ENCODE results near the gene SLC25A18. TPM values are rescaled to one million over a fixed set of nuclear protein-coding genes. Genes with fewer than 3 reads are reported as not detected.

Gene SLC25A18
- total RNA-seq, 1 experiment from 2014 or later: 0.45 TPM

DNA sequence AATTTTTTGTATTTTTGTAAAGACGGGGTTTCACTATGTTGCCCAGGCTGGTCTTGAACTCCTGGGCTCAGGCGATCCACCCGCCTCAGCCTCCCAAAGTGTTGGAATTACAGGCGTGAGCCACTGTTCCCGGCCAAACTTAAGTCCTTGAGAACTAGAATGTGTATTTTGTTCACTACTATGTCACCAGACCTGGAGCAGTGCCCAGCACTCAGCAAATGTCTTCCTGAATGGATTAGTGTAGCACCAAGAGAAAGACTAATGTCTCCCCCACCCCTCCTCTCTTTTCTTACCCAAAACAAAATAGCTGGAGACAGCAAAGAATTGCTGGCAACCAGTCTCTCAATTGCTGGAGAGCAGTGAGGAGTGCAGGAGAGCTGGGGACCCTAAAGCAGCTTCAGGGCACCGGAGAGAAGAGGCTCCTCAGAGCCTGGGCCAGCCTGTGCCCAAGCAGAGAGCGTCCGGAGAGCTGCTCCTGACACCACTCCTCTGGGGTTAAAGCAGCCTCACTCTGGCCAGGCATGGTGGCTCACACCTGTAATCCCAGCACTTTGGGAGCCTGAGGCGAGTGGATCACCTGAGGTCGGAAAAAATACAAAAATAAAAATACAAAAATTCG lies 14.9 kb downstream of the SLC25A18 start:
- TF ChIP-seq EZH2 (IDR thresholded peaks at IDR 0.05; ENCODE audit: borderline replicate concordance, low read depth, low read length, poor library complexity, severe bottlenecking): no peak
- TF ChIP-seq, protein P1, sequence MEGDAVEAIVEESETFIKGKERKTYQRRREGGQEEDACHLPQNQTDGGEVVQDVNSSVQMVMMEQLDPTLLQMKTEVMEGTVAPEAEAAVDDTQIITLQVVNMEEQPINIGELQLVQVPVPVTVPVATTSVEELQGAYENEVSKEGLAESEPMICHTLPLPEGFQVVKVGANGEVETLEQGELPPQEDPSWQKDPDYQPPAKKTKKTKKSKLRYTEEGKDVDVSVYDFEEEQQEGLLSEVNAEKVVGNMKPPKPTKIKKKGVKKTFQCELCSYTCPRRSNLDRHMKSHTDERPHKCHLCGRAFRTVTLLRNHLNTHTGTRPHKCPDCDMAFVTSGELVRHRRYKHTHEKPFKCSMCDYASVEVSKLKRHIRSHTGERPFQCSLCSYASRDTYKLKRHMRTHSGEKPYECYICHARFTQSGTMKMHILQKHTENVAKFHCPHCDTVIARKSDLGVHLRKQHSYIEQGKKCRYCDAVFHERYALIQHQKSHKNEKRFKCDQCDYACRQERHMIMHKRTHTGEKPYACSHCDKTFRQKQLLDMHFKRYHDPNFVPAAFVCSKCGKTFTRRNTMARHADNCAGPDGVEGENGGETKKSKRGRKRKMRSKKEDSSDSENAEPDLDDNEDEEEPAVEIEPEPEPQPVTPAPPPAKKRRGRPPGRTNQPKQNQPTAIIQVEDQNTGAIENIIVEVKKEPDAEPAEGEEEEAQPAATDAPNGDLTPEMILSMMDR (conservative IDR thresholded peaks at IDR 0.05; ENCODE audit: low read depth, low read length): no peak
- Histone ChIP-seq H3K27ac (ENCODE audit: low read depth, low read length, poor library complexity, severe bottlenecking) (peak overlapping the region; percentile 72), H3K27me3 (replicated peaks; ENCODE audit: insufficient read depth, low read depth, low read length, poor library complexity) (no peaks in the 10 kb centered on the region), H3K4me1 (ENCODE audit: insufficient read depth, low read length, poor library complexity, severe bottlenecking) (peaks cover 28% of the 10 kb centered on the region), H3K9me3 (ENCODE audit: low read depth, low read length, poor library complexity, severe bottlenecking) (no peaks in the 10 kb centered on the region), H3K36me3 (ENCODE audit: insufficient read depth, low read length, poor library complexity, severe bottlenecking) (no peaks in the 10 kb centered on the region), H3K4me3 (ENCODE audit: low read depth, low read length, poor library complexity, severe bottlenecking) (no peak overlapping the region)
- peak; percentile 97 for DNase-seq (ENCODE audit: low spot score)
- ChIA-PET CTCF (no interaction called here), POLR2A (ENCODE audit: low non-redundant PET) (interaction anchor here (0.6 kb wide), 2 partner anchors 220 to 321 kb away, joined by 4 to 5 read pairs; no protein-coding TSS in a partner anchor)
- intact Hi-C loops (cut with micrococcal nuclease; ENCODE audit: unreplicated experiment): loop anchor here (5.0 to 10.0 kb wide), 2 partner anchors 67 to 129 kb away; no protein-coding TSS in a partner anchor
- no TSS peak for BruUV-seq (replicated peaks)

DNA sequence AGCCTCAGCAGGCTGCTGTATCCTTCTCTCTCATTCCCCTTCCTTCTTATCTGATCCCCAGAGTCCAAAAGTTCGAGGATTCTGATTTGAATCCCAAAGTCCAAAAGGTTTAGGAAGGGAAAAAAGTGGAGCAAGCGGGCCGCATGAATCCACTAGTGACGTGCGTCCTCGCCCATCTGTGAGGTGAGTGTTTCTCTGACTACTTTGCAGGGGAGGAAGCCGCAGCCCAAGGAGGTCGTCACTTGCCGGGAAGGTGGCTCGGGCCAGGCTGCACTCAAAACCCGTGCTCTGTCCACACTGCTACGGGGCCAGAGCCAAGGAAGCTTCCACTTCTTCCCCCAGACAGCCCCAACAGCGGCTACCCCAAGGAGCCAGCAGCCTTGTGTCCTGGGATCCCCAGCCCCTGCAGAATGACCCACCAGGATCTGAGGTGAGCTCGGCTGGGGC lies 16.3 kb downstream of the SLC25A18 start:
- no peaks in the 10 kb centered on the region for H3K9me3 ChIP-seq (ENCODE audit: low read depth, low read length, poor library complexity, severe bottlenecking)
- no TSS peak for BruUV-seq (replicated peaks)
- no peaks in the 10 kb centered on the region for H3K36me3 ChIP-seq (ENCODE audit: insufficient read depth, low read length, poor library complexity, severe bottlenecking)
- TF ChIP-seq EZH2 (IDR thresholded peaks at IDR 0.05; ENCODE audit: borderline replicate concordance, low read depth, low read length, poor library complexity, severe bottlenecking): no peak
- TF ChIP-seq, protein P1 (conservative IDR thresholded peaks at IDR 0.05; ENCODE audit: low read depth, low read length): no peak
- peaks cover 28% of the 10 kb centered on the region for H3K4me1 ChIP-seq (ENCODE audit: insufficient read depth, low read length, poor library complexity, severe bottlenecking)
- no peak for DNase-seq (ENCODE audit: low spot score)
- intact Hi-C loops (cut with micrococcal nuclease; ENCODE audit: unreplicated experiment): loop anchor here (5.0 to 10.0 kb wide), 2 partner anchors 65 to 128 kb away; no protein-coding TSS in a partner anchor
- H3K27ac ChIP-seq (ENCODE audit: low read depth, low read length, poor library complexity, severe bottlenecking): no peak overlapping the region
- no peak overlapping the region for H3K4me3 ChIP-seq (ENCODE audit: low read depth, low read length, poor library complexity, severe bottlenecking)
- ChIA-PET CTCF (interaction anchor here (0.5 kb wide), 1 partner anchor 49 kb away, joined by 3 read pairs; no protein-coding TSS in a partner anchor), POLR2A (ENCODE audit: low non-redundant PET) (no interaction called here)
- no peaks in the 10 kb centered on the region for H3K27me3 ChIP-seq (replicated peaks; ENCODE audit: insufficient read depth, low read depth, low read length, poor library complexity)

DNA sequence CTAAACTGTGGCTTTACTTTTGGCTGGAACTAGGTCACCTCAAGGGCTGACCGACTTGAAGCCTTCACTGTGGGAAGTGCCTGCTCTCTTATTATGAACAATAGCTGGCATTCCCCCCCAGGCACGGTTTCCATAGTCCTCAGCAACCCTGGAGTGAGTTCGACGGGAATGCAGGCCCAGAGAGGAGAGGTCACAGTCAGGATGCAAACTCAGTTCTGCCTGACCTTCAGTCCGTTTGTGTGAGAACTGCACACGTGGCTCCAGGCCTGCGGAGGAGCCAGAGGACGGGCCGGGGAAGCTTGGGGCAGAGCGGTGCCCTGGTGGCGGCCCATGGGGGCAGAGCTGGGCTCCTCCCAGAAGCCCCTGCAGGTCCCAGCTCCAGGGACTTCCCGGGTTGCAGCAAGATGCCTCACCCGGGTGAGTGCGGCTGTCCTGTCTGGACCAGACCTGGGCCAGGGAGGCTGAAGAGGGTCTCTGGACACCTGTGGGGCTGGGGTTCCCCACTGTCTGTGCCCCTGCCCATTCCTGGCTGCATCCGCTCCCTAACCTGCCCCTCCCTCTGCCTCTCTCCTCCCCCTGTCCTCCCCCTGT lies 17.2 kb downstream of the SLC25A18 start:
- POLR2A ChIA-PET (ENCODE audit: low non-redundant PET): no interaction called here

More for the DNA sequence above, 17.2 kb downstream of the SLC25A18 start:
- TF ChIP-seq, protein P1 (conservative IDR thresholded peaks at IDR 0.05; ENCODE audit: low read depth, low read length): no peak
- no peak for TF ChIP-seq EZH2 (IDR thresholded peaks at IDR 0.05; ENCODE audit: borderline replicate concordance, low read depth, low read length, poor library complexity, severe bottlenecking)
- H3K36me3 ChIP-seq (ENCODE audit: insufficient read depth, low read length, poor library complexity, severe bottlenecking): no peaks in the 10 kb centered on the region
- no peak for DNase-seq (ENCODE audit: low spot score)
- peaks cover 27% of the 10 kb centered on the region for H3K4me1 ChIP-seq (ENCODE audit: insufficient read depth, low read length, poor library complexity, severe bottlenecking)
- intact Hi-C loops (cut with micrococcal nuclease; ENCODE audit: unreplicated experiment): no loop called here
- H3K27ac ChIP-seq (ENCODE audit: low read depth, low read length, poor library complexity, severe bottlenecking): no peak overlapping the region
- CTCF ChIA-PET: no interaction called here
- H3K27me3 ChIP-seq (replicated peaks; ENCODE audit: insufficient read depth, low read depth, low read length, poor library complexity): no peaks in the 10 kb centered on the region
- H3K9me3 ChIP-seq (ENCODE audit: low read depth, low read length, poor library complexity, severe bottlenecking): no peaks in the 10 kb centered on the region
- no TSS peak for BruUV-seq (replicated peaks)
- no peak overlapping the region for H3K4me3 ChIP-seq (ENCODE audit: low read depth, low read length, poor library complexity, severe bottlenecking)
